SK-N-SH treated with all-trans-retinoic acid at 6 μM for 48 hours (cell line): ENCODE data around the gene ZBTB16.

Experiments used
- RARB ChIP-seq: fragments of 250-450 bp; sonication (Bioruptor Pico); IDR thresholded peaks from 2 replicates; pipeline ENCODE4 v1.8.0; 2021; ENCODE audit warnings: mild to moderate bottlenecking, moderate library complexity
- ZFP3 ChIP-seq: fragments of 250-450 bp; sonication (Bioruptor Pico); IDR thresholded peaks from 2 replicates; pipeline ENCODE4 v1.5.0; 2020; ENCODE audit warnings: mild to moderate bottlenecking, moderate library complexity
- ZFP30 ChIP-seq: fragments of 450-650 bp; formaldehyde crosslinking; IDR thresholded peaks from 2 replicates; pipeline ENCODE4 v1.5.0; 2022; ENCODE audit warnings: mild to moderate bottlenecking, moderate library complexity
- ZNF70 ChIP-seq: fragments of 450-650 bp; formaldehyde crosslinking; IDR thresholded peaks from 2 replicates; pipeline ENCODE4 v1.5.0; 2020; ENCODE audit warnings: mild to moderate bottlenecking, moderate library complexity
- ZNF8 ChIP-seq: fragments of 450-650 bp; formaldehyde crosslinking; IDR thresholded peaks from 2 replicates; pipeline ENCODE4 v1.5.0; 2020; ENCODE audit warnings: mild to moderate bottlenecking, moderate library complexity
- TF ChIP-seq, protein P1 (sequence below): fragments of 250-450 bp; sonication (Bioruptor Pico); IDR thresholded peaks from 2 replicates; pipeline ENCODE4 v1.8.0; 2020; ENCODE audit warnings: mild to moderate bottlenecking, moderate library complexity, borderline replicate concordance

GRCh38 chr11:114110952-114111947, 51.7 kb downstream of the ZBTB16 start:
- no peak for TF ChIP-seq ZFP30 (CRISPR knock-in tag)
- TF ChIP-seq ZFP3 (CRISPR knock-in tag): no peak
- no peak for TF ChIP-seq ZNF70 (CRISPR knock-in tag)
- no peak for TF ChIP-seq RARB (CRISPR knock-in tag)
- TF ChIP-seq, protein P1, sequence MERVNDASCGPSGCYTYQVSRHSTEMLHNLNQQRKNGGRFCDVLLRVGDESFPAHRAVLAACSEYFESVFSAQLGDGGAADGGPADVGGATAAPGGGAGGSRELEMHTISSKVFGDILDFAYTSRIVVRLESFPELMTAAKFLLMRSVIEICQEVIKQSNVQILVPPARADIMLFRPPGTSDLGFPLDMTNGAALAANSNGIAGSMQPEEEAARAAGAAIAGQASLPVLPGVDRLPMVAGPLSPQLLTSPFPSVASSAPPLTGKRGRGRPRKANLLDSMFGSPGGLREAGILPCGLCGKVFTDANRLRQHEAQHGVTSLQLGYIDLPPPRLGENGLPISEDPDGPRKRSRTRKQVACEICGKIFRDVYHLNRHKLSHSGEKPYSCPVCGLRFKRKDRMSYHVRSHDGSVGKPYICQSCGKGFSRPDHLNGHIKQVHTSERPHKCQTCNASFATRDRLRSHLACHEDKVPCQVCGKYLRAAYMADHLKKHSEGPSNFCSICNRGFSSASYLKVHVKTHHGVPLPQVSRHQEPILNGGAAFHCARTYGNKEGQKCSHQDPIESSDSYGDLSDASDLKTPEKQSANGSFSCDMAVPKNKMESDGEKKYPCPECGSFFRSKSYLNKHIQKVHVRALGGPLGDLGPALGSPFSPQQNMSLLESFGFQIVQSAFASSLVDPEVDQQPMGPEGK: no peak
- no peak for TF ChIP-seq ZNF8 (CRISPR knock-in tag)
